Stimulated activated naive CD8-positive, alpha-beta T cell treated with anti-CD3 and anti-CD28 coated beads, Interleukin-15, amount 100 ng/mL, for 72 hours (primary cell): Measurements from ENCODE around the gene FN1.

Source experiments
- ATAC-seq: fragments of 150-1000 bp; cut with Tn5 transposase; 2 replicates; pipeline ENCODE4 v1.10.0; 2021; ENCODE audit warnings: mild to moderate bottlenecking, moderate library complexity
- DNase-seq, 2 donors: peaks; one replicate each; pipeline ENCODE4 v3.0.0; 2021 to 2022
- H3K27ac Mint-ChIP-seq, 2 donors: one replicate each; pipeline ENCODE4 v1.8.0; 2022; ENCODE audit warnings: mild to moderate bottlenecking in 2 of 2, mixed read lengths in 2 of 2, moderate library complexity in 2 of 2
- H3K27me3 Mint-ChIP-seq: one replicate; pipeline ENCODE4 v1.8.0; 2022; ENCODE audit warnings: mixed read lengths
- H3K4me1 Mint-ChIP-seq: one replicate; pipeline ENCODE4 v1.8.0; 2022; ENCODE audit warnings: mild to moderate bottlenecking, mixed read lengths
- H3K4me3 Mint-ChIP-seq, 2 donors: one replicate each; pipeline ENCODE4 v1.8.0; 2022; ENCODE audit warnings: mild to moderate bottlenecking in 2 of 2, mixed read lengths in 2 of 2, moderate library complexity in 1 of 2
- H3K9me3 Mint-ChIP-seq, 2 donors: one replicate each; pipeline ENCODE4 v1.8.0; 2022; ENCODE audit warnings: mixed read lengths in 2 of 2

The FN1 gene

GRCh38 chr2:215372968-215373649 is 62.8 kb downstream of the FN1 start:
- H3K27ac Mint-ChIP-seq = no peak overlapping the region
- DNase-seq (no peak), ATAC-seq (no peak)
- no peaks in the 10 kb centered on the region for H3K4me1 Mint-ChIP-seq
- no peaks in the 10 kb centered on the region for H3K27me3 Mint-ChIP-seq
- H3K4me3 Mint-ChIP-seq = no peak overlapping the region
- peaks cover 0 to 9% of the 10 kb centered on the region in 2 donors for H3K9me3 Mint-ChIP-seq

- peaks cover 0 to 9% of the 10 kb centered on the region in 2 donors for H3K9me3 Mint-ChIP-seq
- no peak for ATAC-seq
- H3K4me3 Mint-ChIP-seq = no peak overlapping the region
- DNase-seq = no peak
- H3K27me3 Mint-ChIP-seq = no peaks in the 10 kb centered on the region
- peak overlapping the region in 1 of 2 donors; percentile 61 for H3K27ac Mint-ChIP-seq
- no peaks in the 10 kb centered on the region for H3K4me1 Mint-ChIP-seq
These were observed 63.7 kb downstream of the FN1 start for GRCh38 chr2:215371915-215372897.

GRCh38 chr2:215370112-215370965 is 65.5 kb downstream of the FN1 start:
- no peak overlapping the region for H3K27ac Mint-ChIP-seq
- no peak overlapping the region for H3K4me3 Mint-ChIP-seq
- ATAC-seq (no peak), DNase-seq (no peak)
- no peaks in the 10 kb centered on the region for H3K27me3 Mint-ChIP-seq
- no peaks in the 10 kb centered on the region for H3K4me1 Mint-ChIP-seq
- peaks cover 0 to 9% of the 10 kb centered on the region in 2 donors for H3K9me3 Mint-ChIP-seq

GRCh38 chr2:215369181-215369760 is 66.6 kb downstream of the FN1 start:
- Mint-ChIP-seq H3K27ac (no peak overlapping the region), H3K4me1 (no peaks in the 10 kb centered on the region), H3K4me3 (no peak overlapping the region), H3K27me3 (no peaks in the 10 kb centered on the region), H3K9me3 (peaks cover 0 to 2% of the 10 kb centered on the region in 2 donors)
- ATAC-seq = no peak
- no peak for DNase-seq

- no peak for ATAC-seq
- H3K27ac Mint-ChIP-seq = no peak overlapping the region
- no peaks in the 10 kb centered on the region for H3K4me1 Mint-ChIP-seq
- H3K27me3 Mint-ChIP-seq = no peaks in the 10 kb centered on the region
- DNase-seq = no peak
- H3K9me3 Mint-ChIP-seq = no peaks in the 10 kb centered on the region
- no peak overlapping the region for H3K4me3 Mint-ChIP-seq
These were observed 67.4 kb downstream of the FN1 start for GRCh38 chr2:215368493-215368809.

- no peak overlapping the region for H3K27ac Mint-ChIP-seq
These were observed 68.0 kb downstream of the FN1 start for GRCh38 chr2:215367662-215368492.

GRCh38 chr2:215366440-215367032 is 69.3 kb downstream of the FN1 start:
- Mint-ChIP-seq H3K27ac (no peak overlapping the region), H3K4me3 (no peak overlapping the region), H3K27me3 (no peaks in the 10 kb centered on the region), H3K4me1 (no peaks in the 10 kb centered on the region), H3K9me3 (no peaks in the 10 kb centered on the region)
- ATAC-seq (no peak), DNase-seq (no peak)

More at GRCh38 chr2:215367662-215368492, 68.0 kb downstream of the FN1 start:
- Mint-ChIP-seq H3K4me1 (no peaks in the 10 kb centered on the region), H3K4me3 (no peak overlapping the region), H3K27me3 (no peaks in the 10 kb centered on the region), H3K9me3 (no peaks in the 10 kb centered on the region)
- no peak for DNase-seq
- no peak for ATAC-seq

GRCh38 chr2:215365184-215365658 is 70.6 kb downstream of the FN1 start:
- Mint-ChIP-seq H3K27ac (no peak overlapping the region), H3K4me3 (no peak overlapping the region), H3K4me1 (no peaks in the 10 kb centered on the region), H3K9me3 (no peaks in the 10 kb centered on the region), H3K27me3 (no peaks in the 10 kb centered on the region)
- DNase-seq = no peak
- no peak for ATAC-seq

GRCh38 chr2:215364157-215365155 is 71.4 kb downstream of the FN1 start:
- no peak for DNase-seq
- no peak overlapping the region for H3K27ac Mint-ChIP-seq
- no peak for ATAC-seq
- no peaks in the 10 kb centered on the region for H3K4me1 Mint-ChIP-seq
- no peaks in the 10 kb centered on the region for H3K27me3 Mint-ChIP-seq
- H3K9me3 Mint-ChIP-seq = no peaks in the 10 kb centered on the region
- H3K4me3 Mint-ChIP-seq = no peak overlapping the region

- H3K4me3 Mint-ChIP-seq = no peak overlapping the region
- H3K27me3 Mint-ChIP-seq = no peaks in the 10 kb centered on the region
- no peaks in the 10 kb centered on the region for H3K4me1 Mint-ChIP-seq
- DNase-seq (no peak), ATAC-seq (no peak)
- no peaks in the 10 kb centered on the region for H3K9me3 Mint-ChIP-seq
- no peak overlapping the region for H3K27ac Mint-ChIP-seq
These were observed 72.3 kb downstream of the FN1 start for GRCh38 chr2:215363461-215364156.

GRCh38 chr2:215363039-215363438 is 72.8 kb downstream of the FN1 start:
- H3K27ac Mint-ChIP-seq = no peak overlapping the region
- H3K27me3 Mint-ChIP-seq = no peaks in the 10 kb centered on the region
- H3K4me3 Mint-ChIP-seq = no peak overlapping the region
- no peaks in the 10 kb centered on the region for H3K9me3 Mint-ChIP-seq
- H3K4me1 Mint-ChIP-seq = no peaks in the 10 kb centered on the region
- ATAC-seq (no peak), DNase-seq (no peak)

- H3K9me3 Mint-ChIP-seq = no peaks in the 10 kb centered on the region
- DNase-seq (no peak), ATAC-seq (no peak)
- H3K27ac Mint-ChIP-seq = peak overlapping the region in 1 of 2 donors; percentile 14
- no peak overlapping the region for H3K4me3 Mint-ChIP-seq
- no peaks in the 10 kb centered on the region for H3K4me1 Mint-ChIP-seq
- no peaks in the 10 kb centered on the region for H3K27me3 Mint-ChIP-seq
These were observed 73.3 kb downstream of the FN1 start for GRCh38 chr2:215362562-215362904.
